Endothelial cell of umbilical vein (primary cell): ENCODE measurements around the gene TAF11L14. TPM values are rescaled to one million over a fixed set of nuclear protein-coding genes. Genes with fewer than 3 reads are reported as not detected.

ENCODE experiments used
- BruUV-seq: library from RNA; stranded (reverse); fragments of 400-500 nt; replicated peaks from 2 replicates; lab custom pipeline; 2021; lab: Mats Ljungman, UMichigan
- CTCF ChIA-PET: fragments of 300-600, 350-600 bp; sonication (Branson Sonifier 250); formaldehyde crosslinking; loops from one replicate; lab custom pipeline; 2021; ENCODE audit warnings: antibody characterized with exemption, inconsistent platforms; lab: Charles Lee
- POLR2A ChIA-PET: fragments of 300-600, 350-600 bp; sonication (Branson Sonifier 250); formaldehyde crosslinking; loops from one replicate; lab custom pipeline; 2021; ENCODE audit warnings: antibody characterized with exemption, inconsistent platforms; lab: Charles Lee
- DNase-seq: peaks from one replicate; pipeline ENCODE4 v3.0.0-alpha.2; 2011; ENCODE audit warnings: low read depth, low spot score
- FAIRE-seq: peaks from 2 replicates; lab custom pipeline; 2011; peaks lifted over from hg19 to GRCh38; lab: Jason Lieb, UNC
- H2AFZ ChIP-seq: 2 replicates; pipeline ENCODE4 v1.6.0; 2012; ENCODE audit warnings: low read depth, low read length, control low read depth, inconsistent platforms
- H3K27ac ChIP-seq: 2 replicates; pipeline ENCODE4 v1.5.1; 2011; ENCODE audit warnings: low read depth, mild to moderate bottlenecking, control low read depth, low read length, moderate library complexity; ENCODE audit not compliant: insufficient read depth
- H3K27me3 ChIP-seq, 2 experiments: 2 replicates each; pipeline versions ENCODE4 v1.6.0 to v1.6.1; 2011; ENCODE audit warnings: low read length in 2 of 2, mixed read lengths in 1 of 2; ENCODE audit not compliant: control insufficient read depth in 2 of 2, insufficient read depth in 2 of 2
- H3K36me3 ChIP-seq, 2 experiments: 2 replicates in 1 of 2; 3 replicates in 1 of 2; pipeline ENCODE4 v1.5.1; 2011; ENCODE audit warnings: low read length in 2 of 2, mild to moderate bottlenecking in 1 of 2, moderate library complexity in 1 of 2; ENCODE audit not compliant: control insufficient read depth in 2 of 2, insufficient read depth in 2 of 2; ENCODE audit errors: extremely low read depth in 1 of 2
- H3K4me1 ChIP-seq: 3 replicates; pipeline ENCODE4 v1.5.1; 2011; ENCODE audit warnings: mild to moderate bottlenecking, low read length; ENCODE audit not compliant: control insufficient read depth, insufficient read depth; ENCODE audit errors: extremely low read depth
- H3K4me2 ChIP-seq: 2 replicates; pipeline ENCODE4 v1.6.1; 2011; ENCODE audit warnings: low read length, control low read depth, mixed read lengths; ENCODE audit not compliant: insufficient read depth
- H3K4me3 ChIP-seq, 3 experiments: fragments of 200-600 bp in 1 of 3; sonication (generic), shearing (Covaris generic) in 1 of 3; replicated peaks in 1 of 3; 2 replicates each; pipeline ENCODE4 v1.5.1; 2011 to 2016; ENCODE audit warnings: control low read depth in 3 of 3, low read length in 3 of 3, mild to moderate bottlenecking in 2 of 3, inconsistent platforms in 1 of 3, low read depth in 1 of 3, moderate library complexity in 1 of 3; ENCODE audit not compliant: insufficient read depth in 1 of 3
- H3K79me2 ChIP-seq: 2 replicates; pipeline ENCODE4 v1.6.0; 2012; ENCODE audit warnings: low read length, inconsistent platforms; ENCODE audit not compliant: control insufficient read depth, insufficient read depth
- H3K9ac ChIP-seq: replicated peaks from 2 replicates; pipeline ENCODE3; 2011; ENCODE audit warnings: low read length, control low read depth; ENCODE audit not compliant: insufficient read depth; ENCODE audit errors: extremely low read depth
- H3K9me1 ChIP-seq: replicated peaks from 3 replicates; pipeline ENCODE4 v1.6.0; 2011; ENCODE audit warnings: mild to moderate bottlenecking, low read length; ENCODE audit not compliant: control insufficient read depth, insufficient read depth; ENCODE audit errors: extremely low read depth
- H3K9me3 ChIP-seq: replicated peaks from 2 replicates; pipeline ENCODE4 v1.5.1; 2012; ENCODE audit warnings: low read length, inconsistent platforms; ENCODE audit not compliant: control insufficient read depth, insufficient read depth
- H4K20me1 ChIP-seq: replicated peaks from 2 replicates; pipeline ENCODE3; 2011; ENCODE audit warnings: mild to moderate bottlenecking, low read length; ENCODE audit not compliant: control insufficient read depth, insufficient read depth; ENCODE audit errors: extremely low read depth
- CTCF ChIP-seq, 2 donors: IDR thresholded peaks; 1 replicate in 1 of 2; 2 replicates in 1 of 2; pipeline ENCODE4 v1.5.1; 2011; ENCODE audit warnings: low read length in 2 of 2, mild to moderate bottlenecking in 2 of 2, moderate library complexity in 2 of 2, control low read depth in 1 of 2, inconsistent platforms in 1 of 2, low read depth in 1 of 2; ENCODE audit not compliant: insufficient read depth in 1 of 2; ENCODE audit errors: extremely low read depth in 1 of 2
- EZH2 ChIP-seq: IDR thresholded peaks from 2 replicates; pipeline ENCODE4 v1.6.1; 2012; ENCODE audit warnings: borderline replicate concordance, low read depth, mild to moderate bottlenecking, moderate library complexity, low read length, inconsistent platforms; ENCODE audit not compliant: severe bottlenecking
- FOS ChIP-seq: IDR thresholded peaks from 2 replicates; pipeline ENCODE4 v1.6.1; 2011; ENCODE audit warnings: mild to moderate bottlenecking, low read length, moderate library complexity, borderline replicate concordance; ENCODE audit not compliant: insufficient read depth
- GATA2 ChIP-seq: IDR thresholded peaks from 2 replicates; pipeline ENCODE4 v1.7.0; 2011; ENCODE audit warnings: low read depth, mild to moderate bottlenecking, moderate library complexity, mixed read lengths, low read length; ENCODE audit not compliant: insufficient read length, insufficient read depth
- JUN ChIP-seq: IDR thresholded peaks from 2 replicates; pipeline ENCODE4 v1.6.1; 2011; ENCODE audit warnings: borderline replicate concordance, low read depth; ENCODE audit not compliant: insufficient read length, insufficient read depth
- MAX ChIP-seq: IDR thresholded peaks from 2 replicates; pipeline ENCODE4 v1.6.1; 2011; ENCODE audit not compliant: insufficient read depth, insufficient read length
- MYC ChIP-seq: IDR thresholded peaks from one replicate; pipeline ENCODE4 v1.6.1; 2011; ENCODE audit warnings: mild to moderate bottlenecking, low read depth, low read length
- POLR2A ChIP-seq: IDR thresholded peaks from 2 replicates; pipeline ENCODE4 v1.6.1; 2012; ENCODE audit warnings: low read depth, mild to moderate bottlenecking, control low read depth, low read length
- POLR2AphosphoS5 ChIP-seq: IDR thresholded peaks from 2 replicates; pipeline ENCODE4 v1.6.1; 2012; ENCODE audit warnings: low read depth, mild to moderate bottlenecking, control low read depth, low read length, moderate library complexity; ENCODE audit not compliant: insufficient read depth
- dilution Hi-C: fragments of 300-500 bp; cut with MboI; formaldehyde crosslinking; loops from one replicate; pipeline ENCODE4 v1.15.0; 2019; ENCODE audit warnings: low sequenced_read_pairs; ENCODE audit not compliant: extremely low pct_ligation_motif_present
- intact Hi-C: fragments of 100-400 bp; cut with micrococcal nuclease; formaldehyde crosslinking; loops from one replicate; pipeline ENCODE4 v1.10.0; 2022
- polyA plus RNA-seq, 4 experiments: library from polyadenylated mRNA; depleted of rRNA in 3 of 4; stranded (reverse) in 3 of 4; unstranded in 1 of 4; fragments of >200 nt; gene quantifications; 2 replicates each; pipeline versions ENCODE4 v1.2.1 to v1.2.3, GENCODE V29; 2011 to 2012; ENCODE audit warnings: missing spikeins in 1 of 4
- total RNA-seq: library from RNA; stranded (reverse); gene quantifications from 2 replicates; pipeline ENCODE4 v1.2.3, GENCODE V29; 2021

Gene TAF11L14
- total and polyA plus RNA-seq, 2 donors (not counting 3 experiments of a cell fraction or from before 2014, with no cell fraction given), result not detected

DNA sequence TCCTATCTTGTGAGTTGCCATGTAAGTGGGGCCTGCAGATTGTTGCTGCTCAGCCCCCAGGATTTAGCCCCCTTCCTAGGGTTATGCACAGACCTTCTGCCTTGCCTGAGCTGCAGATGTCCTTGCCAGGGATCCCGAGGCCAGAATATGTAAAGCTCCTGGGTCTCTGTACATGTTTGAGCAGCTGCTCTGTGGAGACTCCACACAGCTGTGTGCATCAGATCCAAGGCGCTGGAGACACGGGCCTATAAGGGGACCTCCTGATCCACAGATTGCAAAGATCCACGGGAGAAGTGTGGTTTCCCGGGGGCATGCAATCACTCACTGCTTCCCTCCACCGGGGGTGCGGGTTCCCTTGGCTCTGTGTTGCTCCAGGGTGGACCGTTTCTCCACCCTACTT is 28.9 kb downstream of the TAF11L14 start:
- Histone ChIP-seq H2AFZ (no peak overlapping the region), H3K27ac (no peak overlapping the region), H3K9me1 (no peaks in the 10 kb centered on the region), H3K36me3 (no peaks in the 10 kb centered on the region), H3K4me1 (no peaks in the 10 kb centered on the region), H4K20me1 (no peaks in the 10 kb centered on the region), H3K9ac (no peak overlapping the region), H3K79me2 (no peaks in the 10 kb centered on the region), H3K4me2 (no peak overlapping the region), H3K9me3 (no peaks in the 10 kb centered on the region), H3K27me3 (no peaks in the 10 kb centered on the region), H3K4me3 (no peak overlapping the region)
- ChIA-PET POLR2A (no interaction called here), CTCF (no interaction called here)
- intact Hi-C loops (no loop called here), dilution Hi-C loops (no loop called here)
- FAIRE-seq, result no peak
- DNase-seq, result no peak
- no TSS peak for BruUV-seq
- TF ChIP-seq EZH2, result no peak
- TF ChIP-seq MYC, result no peak
- no peak for TF ChIP-seq JUN
- TF ChIP-seq MAX, result no peak
- no peak for TF ChIP-seq FOS
- no peak for TF ChIP-seq POLR2AphosphoS5
- no peak for TF ChIP-seq GATA2
- no peak for TF ChIP-seq CTCF (IDR thresholded peaks at IDR 0.05; ENCODE audit: extremely low read depth in 1 of 2, insufficient read depth in 1 of 2, low read depth in 1 of 2, low read length in 2 of 2)
- TF ChIP-seq POLR2A, result no peak
